Measurements from ENCODE around the gene PTPRJ.

- TF ChIP-seq CTCF (IDR thresholded peaks at IDR 0.05) (no peak), POLR2AphosphoS5 (IDR thresholded peaks at IDR 0.05) (no peak)
Measured at GRCh38 chr11:48142889-48143288, 162.5 kb downstream of the PTPRJ start.

Data from breast epithelium (tissue), 3 donors.